T-helper 17 cell (primary cell): ENCODE measurements around the gene U2AF1L4. TPM values are rescaled to one million over a fixed set of nuclear protein-coding genes. Genes with fewer than 3 reads are reported as not detected.

Experiments
- ATAC-seq: fragments of 150-1000 bp; cut with Tn5 transposase; 2 replicates; pipeline ENCODE4 v1.10.0; 2021; ENCODE audit warnings: mild to moderate bottlenecking, moderate library complexity
- DNase-seq, 3 donors: peaks; one replicate each; pipeline versions ENCODE4 v3.0.0 to v3.0.0-alpha.2; 2020 to 2021
- H3K9me3 ChIP-seq: one replicate; pipeline ENCODE4 v1.7.0; 2013; ENCODE audit warnings: low read length, mild to moderate bottlenecking; ENCODE audit not compliant: control insufficient read depth, poor library complexity, severe bottlenecking
- H3K27ac Mint-ChIP-seq: one replicate; pipeline ENCODE4 v1.8.0; 2022; ENCODE audit warnings: mild to moderate bottlenecking, moderate library complexity, mixed read lengths
- H3K27me3 Mint-ChIP-seq: one replicate; pipeline ENCODE4 v1.8.0; 2022; ENCODE audit warnings: mixed read lengths
- H3K36me3 Mint-ChIP-seq: one replicate; pipeline ENCODE4 v1.8.0; 2022; ENCODE audit warnings: low read depth, mixed read lengths
- H3K4me1 Mint-ChIP-seq: one replicate; pipeline ENCODE4 v1.8.0; 2022; ENCODE audit warnings: mild to moderate bottlenecking, mixed read lengths
- H3K4me3 Mint-ChIP-seq: one replicate; pipeline ENCODE4 v1.8.0; 2022; ENCODE audit warnings: mild to moderate bottlenecking, moderate library complexity, mixed read lengths
- total RNA-seq, 4 donors: library from RNA in 2 of 4; stranded (reverse) in 2 of 4; gene quantifications; one replicate each; pipeline ENCODE4 v1.2.3 and lab custom pipeline; 2022 to 2026

The U2AF1L4 gene
- total RNA-seq, 2 donors from 2014 or later, result 48.1 to 68.2 TPM

DNA sequence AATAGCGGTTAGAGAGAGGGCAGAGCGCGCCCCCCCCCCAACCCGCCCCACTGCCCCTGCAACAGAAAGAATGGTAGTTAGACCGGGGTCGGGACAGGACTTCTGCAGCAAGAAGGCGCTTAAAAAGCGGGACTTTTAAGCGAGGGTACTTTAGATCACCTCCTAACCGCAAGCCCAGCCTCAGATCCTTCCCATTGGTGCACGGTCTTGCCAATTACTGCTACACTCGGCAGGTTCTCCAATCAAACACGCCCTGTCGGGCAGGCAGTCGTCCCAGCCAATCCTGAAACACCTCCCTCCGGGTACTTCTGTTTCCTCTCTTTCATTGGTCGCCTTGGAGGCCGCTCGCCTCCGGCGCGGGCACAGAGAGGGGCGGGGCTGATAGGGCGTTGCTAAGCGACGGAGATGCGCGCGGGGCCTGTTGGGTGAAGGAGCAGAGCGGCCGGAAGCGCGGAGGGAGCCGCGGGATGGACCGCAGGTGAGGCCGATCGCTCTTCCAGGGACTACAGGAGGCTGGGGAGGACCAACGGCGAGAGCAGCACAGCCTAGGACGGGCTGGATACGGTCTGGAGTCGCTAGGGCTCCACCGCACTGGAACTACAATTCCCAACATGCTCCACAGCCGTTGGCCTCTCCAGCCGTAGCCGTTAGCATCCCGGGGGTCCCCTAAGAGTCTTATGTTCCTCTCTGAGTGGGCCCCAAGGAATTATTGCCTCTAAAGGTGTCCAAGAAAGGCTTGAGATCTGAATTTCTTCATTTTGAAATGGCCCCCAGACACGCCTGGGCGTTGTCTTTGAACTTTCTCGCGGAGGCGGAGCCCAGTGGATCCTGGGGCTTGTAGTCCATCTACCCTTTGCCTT is 12.8 kb upstream of the U2AF1L4 start, which contains the start of gene PROSER3:
Gene PROSER3, plus strand, starts transcription at position 428 of the 860 bp plus-strand sequence. Its CDS starts 40 bp downstream, at position 468.
- Mint-ChIP-seq H3K27me3 (no peaks in the 10 kb centered on the region), H3K36me3 (peaks cover 6% of the 10 kb centered on the region), H3K4me1 (peaks cover 24% of the 10 kb centered on the region), H3K4me3 (peak within 1 kb of the TSS; percentile 99), H3K27ac (peak within 1 kb of the TSS; percentile 93)
- no peaks in the 10 kb centered on the region for H3K9me3 ChIP-seq
- peak; percentile 91 to 97 (median 97) for DNase-seq
- ATAC-seq, result peak; percentile 96

DNA sequence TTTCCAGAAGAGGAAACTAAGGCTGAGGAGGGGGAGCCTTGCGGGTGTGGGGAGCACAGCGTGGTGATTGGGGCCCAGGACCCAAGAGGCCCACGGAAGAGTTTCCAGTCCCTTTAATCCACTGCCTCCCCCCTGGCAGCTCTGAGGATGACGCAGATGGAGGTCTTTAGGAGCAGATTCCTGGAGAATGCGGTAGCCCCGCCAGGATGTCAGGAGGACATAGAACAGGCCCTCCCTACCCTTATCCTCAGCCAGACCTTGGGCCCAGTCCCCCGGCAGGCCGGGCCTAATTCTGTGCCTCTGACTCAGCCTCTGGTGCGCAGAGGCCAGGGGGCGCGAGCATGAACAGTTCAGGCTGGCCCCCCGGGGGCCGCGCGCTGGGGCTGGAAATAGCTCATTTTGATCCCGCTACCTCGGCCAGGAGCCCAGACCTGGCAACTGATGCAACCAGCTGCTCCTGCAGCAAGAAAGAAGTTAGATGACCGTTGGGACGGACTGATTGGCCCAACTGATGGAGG is 12.1 kb upstream of the U2AF1L4 start:
- Mint-ChIP-seq H3K4me1 (peaks cover 24% of the 10 kb centered on the region), H3K4me3 (peak overlapping the region; percentile 99), H3K27me3 (no peaks in the 10 kb centered on the region), H3K27ac (peak overlapping the region; percentile 93), H3K36me3 (peaks cover 6% of the 10 kb centered on the region)
- no peaks in the 10 kb centered on the region for H3K9me3 ChIP-seq
- DNase-seq (peak in 1 of 3 donors; percentile 20), ATAC-seq (no peak)

- DNase-seq (no peak), ATAC-seq (no peak)
- Mint-ChIP-seq H3K27ac (peak within 1 kb of the TSS; percentile 93), H3K27me3 (no peaks in the 10 kb centered on the region), H3K4me1 (peaks cover 24% of the 10 kb centered on the region), H3K4me3 (peak within 1 kb of the TSS; percentile 99), H3K36me3 (peaks cover 3% of the 10 kb centered on the region)
- H3K9me3 ChIP-seq, result no peaks in the 10 kb centered on the region
Measured at GRCh38 chr19:35756377-35757230, 11.4 kb upstream of the U2AF1L4 start, which contains the start of gene HSPB6. Gene HSPB6, minus strand, starts transcription at chr19:35757029. Its CDS starts 21 bp downstream, at chr19:35757008.

- DNase-seq, result peak; percentile 55 to 71 (median 57)
- Mint-ChIP-seq H3K27ac (no peak overlapping the region), H3K36me3 (peaks cover 3% of the 10 kb centered on the region), H3K4me3 (peak overlapping the region; percentile 65), H3K27me3 (no peaks in the 10 kb centered on the region), H3K4me1 (peaks cover 24% of the 10 kb centered on the region)
- ATAC-seq, result peak; percentile 10
- no peaks in the 10 kb centered on the region for H3K9me3 ChIP-seq
Measured at GRCh38 chr19:35755550-35756376, 10.5 kb upstream of the U2AF1L4 start.

- H3K4me1 Mint-ChIP-seq, result peaks cover 27% of the 10 kb centered on the region
- H3K9me3 ChIP-seq, result no peaks in the 10 kb centered on the region
- H3K36me3 Mint-ChIP-seq, result peaks cover 3% of the 10 kb centered on the region
- H3K4me3 Mint-ChIP-seq, result peak overlapping the region; percentile 65
- H3K27me3 Mint-ChIP-seq, result no peaks in the 10 kb centered on the region
- no peak for ATAC-seq
- DNase-seq, result no peak
- H3K27ac Mint-ChIP-seq, result no peak overlapping the region
Measured at GRCh38 chr19:35755131-35755549, 9.9 kb upstream of the U2AF1L4 start.

- H3K36me3 Mint-ChIP-seq, result peaks cover 3% of the 10 kb centered on the region
- H3K9me3 ChIP-seq, result no peaks in the 10 kb centered on the region
- DNase-seq (no peak), ATAC-seq (no peak)
- no peak overlapping the region for H3K27ac Mint-ChIP-seq
- peak overlapping the region; percentile 65 for H3K4me3 Mint-ChIP-seq
- peaks cover 27% of the 10 kb centered on the region for H3K4me1 Mint-ChIP-seq
- no peaks in the 10 kb centered on the region for H3K27me3 Mint-ChIP-seq
Measured at GRCh38 chr19:35754370-35755130, 9.3 kb upstream of the U2AF1L4 start.

- H3K27ac Mint-ChIP-seq, result no peak overlapping the region
- H3K27me3 Mint-ChIP-seq, result no peaks in the 10 kb centered on the region
- no peak for DNase-seq
- no peaks in the 10 kb centered on the region for H3K9me3 ChIP-seq
- peaks cover 30% of the 10 kb centered on the region for H3K4me1 Mint-ChIP-seq
- H3K36me3 Mint-ChIP-seq, result peaks cover 3% of the 10 kb centered on the region
- peak overlapping the region; percentile 25 for H3K4me3 Mint-ChIP-seq
- ATAC-seq, result no peak
Measured at GRCh38 chr19:35753634-35754369, 8.6 kb upstream of the U2AF1L4 start.

DNA sequence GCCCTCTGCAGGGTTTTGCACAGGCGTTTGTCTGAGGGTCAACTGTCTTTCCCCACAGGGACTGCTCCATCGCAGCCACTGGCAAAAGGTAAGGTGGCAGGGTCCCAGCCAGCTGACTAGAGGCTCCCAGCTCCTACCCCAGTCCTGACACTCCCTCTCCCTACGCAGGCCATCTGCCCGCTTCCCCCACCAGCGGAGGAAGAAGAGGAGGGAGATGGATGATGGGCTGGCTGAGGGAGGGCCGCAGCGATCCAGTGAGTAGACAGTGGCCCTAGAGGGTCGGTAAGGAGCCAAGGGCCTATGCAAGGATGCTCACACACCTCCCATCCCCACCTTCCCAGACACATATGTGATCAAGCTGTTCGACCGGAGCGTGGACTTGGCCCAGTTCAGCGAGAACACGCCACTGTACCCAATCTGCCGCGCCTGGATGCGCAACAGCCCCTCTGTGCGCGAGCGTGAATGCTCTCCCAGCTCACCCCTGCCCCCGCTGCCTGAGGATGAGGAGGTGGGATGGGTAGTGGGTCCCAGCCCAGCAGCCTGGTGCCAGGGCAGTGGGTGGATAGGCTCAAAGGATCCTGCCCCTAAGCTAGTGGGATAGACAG is 7.6 kb upstream of the U2AF1L4 start:
- H3K9me3 ChIP-seq, result no peaks in the 10 kb centered on the region
- no peak overlapping the region for H3K27ac Mint-ChIP-seq
- no peak for ATAC-seq
- no peak for DNase-seq
- H3K36me3 Mint-ChIP-seq, result peaks cover under 1% of the 10 kb centered on the region
- no peaks in the 10 kb centered on the region for H3K27me3 Mint-ChIP-seq
- H3K4me3 Mint-ChIP-seq, result no peak overlapping the region
- peaks cover 33% of the 10 kb centered on the region for H3K4me1 Mint-ChIP-seq

- no peaks in the 10 kb centered on the region for H3K9me3 ChIP-seq
- Mint-ChIP-seq H3K36me3 (no peaks in the 10 kb centered on the region), H3K27me3 (no peaks in the 10 kb centered on the region), H3K4me1 (peaks cover 29% of the 10 kb centered on the region), H3K27ac (no peak overlapping the region), H3K4me3 (no peak overlapping the region)
- DNase-seq (no peak), ATAC-seq (no peak)
Measured at GRCh38 chr19:35751839-35752745, 6.9 kb upstream of the U2AF1L4 start.

- ATAC-seq (no peak), DNase-seq (no peak)
- H3K27ac Mint-ChIP-seq, result no peak overlapping the region
- no peaks in the 10 kb centered on the region for H3K27me3 Mint-ChIP-seq
- H3K36me3 Mint-ChIP-seq, result peaks cover 2% of the 10 kb centered on the region
- H3K9me3 ChIP-seq, result no peaks in the 10 kb centered on the region
- no peak overlapping the region for H3K4me3 Mint-ChIP-seq
- H3K4me1 Mint-ChIP-seq, result peaks cover 33% of the 10 kb centered on the region
Measured at GRCh38 chr19:35750167-35750566, 4.9 kb upstream of the U2AF1L4 start.
